Measurements from ENCODE around the gene ANKS6. TPM values are rescaled to one million over a fixed set of nuclear protein-coding genes. Genes with fewer than 3 reads are reported as not detected.

ANKS6 gene
- total RNA-seq, 1 experiment from 2014 or later, result 21.1 TPM

DNA sequence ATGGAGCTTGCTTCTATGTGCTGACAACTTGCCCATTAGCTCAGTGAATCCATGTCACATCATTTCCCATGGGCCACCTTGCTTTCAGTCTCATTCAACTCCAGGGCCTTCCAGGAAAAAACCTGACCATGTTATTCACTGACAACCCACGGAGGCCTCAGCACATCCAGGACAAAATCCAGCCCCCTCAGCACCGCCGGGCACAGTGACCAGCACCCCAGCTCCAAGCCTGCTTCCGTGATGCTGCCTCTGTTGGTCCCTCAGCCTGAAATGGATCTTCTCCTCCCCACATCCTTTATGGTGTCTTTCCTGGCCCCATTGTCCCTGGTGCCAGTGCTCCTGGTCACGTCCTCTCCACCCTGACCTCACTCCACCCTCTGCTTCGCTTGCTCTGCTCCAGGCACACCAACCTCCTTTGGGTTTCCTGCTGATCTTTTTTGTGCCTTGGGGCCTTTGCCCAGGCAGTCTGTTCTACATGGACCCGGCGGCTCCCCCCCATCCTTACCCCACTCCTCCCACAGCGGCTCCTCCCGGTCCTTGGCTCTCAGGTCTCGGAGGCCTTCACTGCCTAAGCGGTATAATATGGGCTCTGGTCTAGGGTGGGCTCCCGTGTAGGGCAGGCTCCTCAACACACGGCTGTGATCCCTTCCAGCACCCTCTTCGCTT lies 25.0 kb downstream of the ANKS6 start:
- no peaks in the 10 kb centered on the region for H3K9me3 Mint-ChIP-seq (ENCODE audit: unreplicated experiment)
- peaks cover 9% of the 10 kb centered on the region for H3K4me1 Mint-ChIP-seq (ENCODE audit: low read depth, unreplicated experiment)
- Histone ChIP-seq H3K4me1 (peaks cover 17% of the 10 kb centered on the region), H3K4me3 (ENCODE audit: low read depth, low read length) (no peak overlapping the region), H3K27me3 (replicated peaks; ENCODE audit: control insufficient read depth, insufficient read depth, low read length) (no peaks in the 10 kb centered on the region), H3K9me3 (no peaks in the 10 kb centered on the region), H3K36me3 (ENCODE audit: control insufficient read depth, insufficient read depth, low read length) (no peaks in the 10 kb centered on the region; the same call in none of the 2 replicates)
- no peak overlapping the region for H3K4me3 Mint-ChIP-seq (ENCODE audit: unreplicated experiment)
- TF ChIP-seq, protein P1, sequence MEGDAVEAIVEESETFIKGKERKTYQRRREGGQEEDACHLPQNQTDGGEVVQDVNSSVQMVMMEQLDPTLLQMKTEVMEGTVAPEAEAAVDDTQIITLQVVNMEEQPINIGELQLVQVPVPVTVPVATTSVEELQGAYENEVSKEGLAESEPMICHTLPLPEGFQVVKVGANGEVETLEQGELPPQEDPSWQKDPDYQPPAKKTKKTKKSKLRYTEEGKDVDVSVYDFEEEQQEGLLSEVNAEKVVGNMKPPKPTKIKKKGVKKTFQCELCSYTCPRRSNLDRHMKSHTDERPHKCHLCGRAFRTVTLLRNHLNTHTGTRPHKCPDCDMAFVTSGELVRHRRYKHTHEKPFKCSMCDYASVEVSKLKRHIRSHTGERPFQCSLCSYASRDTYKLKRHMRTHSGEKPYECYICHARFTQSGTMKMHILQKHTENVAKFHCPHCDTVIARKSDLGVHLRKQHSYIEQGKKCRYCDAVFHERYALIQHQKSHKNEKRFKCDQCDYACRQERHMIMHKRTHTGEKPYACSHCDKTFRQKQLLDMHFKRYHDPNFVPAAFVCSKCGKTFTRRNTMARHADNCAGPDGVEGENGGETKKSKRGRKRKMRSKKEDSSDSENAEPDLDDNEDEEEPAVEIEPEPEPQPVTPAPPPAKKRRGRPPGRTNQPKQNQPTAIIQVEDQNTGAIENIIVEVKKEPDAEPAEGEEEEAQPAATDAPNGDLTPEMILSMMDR (IDR thresholded peaks at IDR 0.05; ENCODE audit: insufficient read depth in 1 of 2, low read depth in 1 of 2, low read length in 1 of 2, severe bottlenecking in 1 of 2, unreplicated experiment in 1 of 2), result no peak
- no TSS peak for BruUV-seq (replicated peaks)
- DNase-seq, result no peak
- intact Hi-C loops (cut with micrococcal nuclease; ENCODE audit: unreplicated experiment), result no loop called here
- H3K27ac Mint-ChIP-seq (ENCODE audit: unreplicated experiment), result no peak overlapping the region
- ChIA-PET CTCF (no interaction called here), POLR2A (no interaction called here)
- no peaks in the 10 kb centered on the region for H3K27me3 Mint-ChIP-seq (ENCODE audit: insufficient read depth, unreplicated experiment)
- H3K36me3 Mint-ChIP-seq (ENCODE audit: insufficient read depth, unreplicated experiment), result peaks cover 13% of the 10 kb centered on the region

DNA sequence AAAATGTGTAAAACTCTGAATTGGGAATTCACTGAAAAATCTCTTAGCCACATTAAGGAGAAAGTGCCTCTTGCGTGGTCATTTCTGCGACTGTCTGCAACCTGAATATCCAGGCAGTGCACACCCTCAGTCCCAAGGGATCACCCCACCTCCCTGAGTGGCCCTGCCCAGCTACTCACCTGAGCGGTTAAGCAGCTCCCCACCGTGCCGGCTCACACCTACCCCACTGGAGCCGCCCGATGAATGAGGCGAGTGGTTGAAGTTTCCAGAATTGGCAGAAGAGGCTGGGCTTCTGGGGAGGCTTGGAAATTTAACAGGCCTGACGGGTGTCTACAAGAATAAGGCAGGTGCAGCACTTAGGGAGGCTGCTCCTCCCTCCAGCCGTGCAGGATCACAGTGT lies 25.6 kb downstream of the ANKS6 start:
- peaks cover 13% of the 10 kb centered on the region for H3K36me3 Mint-ChIP-seq (ENCODE audit: insufficient read depth, unreplicated experiment)
- intact Hi-C loops (cut with micrococcal nuclease; ENCODE audit: unreplicated experiment), result no loop called here
- TF ChIP-seq, protein P1 (IDR thresholded peaks at IDR 0.05; ENCODE audit: insufficient read depth in 1 of 2, low read depth in 1 of 2, low read length in 1 of 2, severe bottlenecking in 1 of 2, unreplicated experiment in 1 of 2), result no peak

GRCh38 chr9:98768344-98768743 lies 28.0 kb downstream of the ANKS6 start:
- POLR2A ChIA-PET, result no interaction called here
- Histone ChIP-seq H3K36me3 (ENCODE audit: control insufficient read depth, insufficient read depth, low read length) (no peaks in the 10 kb centered on the region; the same call in none of the 2 replicates), H3K9me3 (no peaks in the 10 kb centered on the region), H3K4me1 (no peaks in the 10 kb centered on the region), H3K4me3 (ENCODE audit: low read depth, low read length) (no peak overlapping the region), H3K27me3 (replicated peaks; ENCODE audit: control insufficient read depth, insufficient read depth, low read length) (no peaks in the 10 kb centered on the region)
- H3K27me3 Mint-ChIP-seq (ENCODE audit: insufficient read depth, unreplicated experiment), result no peaks in the 10 kb centered on the region
- no peak overlapping the region for H3K4me3 Mint-ChIP-seq (ENCODE audit: unreplicated experiment)
- BruUV-seq (replicated peaks), result no TSS peak
- TF ChIP-seq, protein P1 (IDR thresholded peaks at IDR 0.05; ENCODE audit: insufficient read depth in 1 of 2, low read depth in 1 of 2, low read length in 1 of 2, severe bottlenecking in 1 of 2, unreplicated experiment in 1 of 2), result no peak
- intact Hi-C loops (cut with micrococcal nuclease; ENCODE audit: unreplicated experiment), result no loop called here
- H3K27ac Mint-ChIP-seq (ENCODE audit: unreplicated experiment), result no peak overlapping the region
- DNase-seq, result no peak
- CTCF ChIA-PET, result no interaction called here
- no peaks in the 10 kb centered on the region for H3K9me3 Mint-ChIP-seq (ENCODE audit: unreplicated experiment)
- H3K36me3 Mint-ChIP-seq (ENCODE audit: insufficient read depth, unreplicated experiment), result peaks cover 13% of the 10 kb centered on the region
- no peaks in the 10 kb centered on the region for H3K4me1 Mint-ChIP-seq (ENCODE audit: low read depth, unreplicated experiment)

More for the DNA sequence above, 25.6 kb downstream of the ANKS6 start:
- DNase-seq, result no peak
- Histone ChIP-seq H3K27me3 (replicated peaks; ENCODE audit: control insufficient read depth, insufficient read depth, low read length) (no peaks in the 10 kb centered on the region), H3K36me3 (ENCODE audit: control insufficient read depth, insufficient read depth, low read length) (no peaks in the 10 kb centered on the region; the same call in none of the 2 replicates), H3K4me1 (peaks cover 13% of the 10 kb centered on the region), H3K4me3 (ENCODE audit: low read depth, low read length) (no peak overlapping the region), H3K9me3 (no peaks in the 10 kb centered on the region)
- H3K27ac Mint-ChIP-seq (ENCODE audit: unreplicated experiment), result no peak overlapping the region
- H3K27me3 Mint-ChIP-seq (ENCODE audit: insufficient read depth, unreplicated experiment), result no peaks in the 10 kb centered on the region
- H3K4me3 Mint-ChIP-seq (ENCODE audit: unreplicated experiment), result no peak overlapping the region
- ChIA-PET CTCF (no interaction called here), POLR2A (no interaction called here)
- no peaks in the 10 kb centered on the region for H3K9me3 Mint-ChIP-seq (ENCODE audit: unreplicated experiment)
- H3K4me1 Mint-ChIP-seq (ENCODE audit: low read depth, unreplicated experiment), result peaks cover 8% of the 10 kb centered on the region
- no TSS peak for BruUV-seq (replicated peaks)

Measured in Caco-2 (cell line).